Activated CD4-positive, alpha-beta memory T cell treated with anti-CD3 and anti-CD28 coated beads, Interleukin-2, amount 10 ng/mL, durations not matched to agents 7 days and 5 days (primary cell): ENCODE measurements around the gene NAT8L. TPM values are rescaled to one million over a fixed set of nuclear protein-coding genes. Genes with fewer than 3 reads are reported as not detected.

Source experiments
- CTCF ChIA-PET: fragments of 350-600 bp; sonication (Branson Sonifier 250); formaldehyde crosslinking; loops from one replicate; lab custom pipeline; 2021; ENCODE audit warnings: antibody characterized with exemption, inconsistent platforms; lab: Charles Lee
- POLR2A ChIA-PET: fragments of 350-600 bp; sonication (Branson Sonifier 250); formaldehyde crosslinking; loops from one replicate; lab custom pipeline; 2021; ENCODE audit warnings: antibody characterized with exemption; lab: Charles Lee
- DNase-seq: peaks from one replicate; pipeline ENCODE4 v3.0.0-alpha.2; 2020
- H3K27ac Mint-ChIP-seq: one replicate; pipeline ENCODE4 v1.8.0; 2021; ENCODE audit warnings: mild to moderate bottlenecking, mixed read lengths
- H3K27me3 Mint-ChIP-seq: one replicate; pipeline ENCODE4 v1.8.0; 2021; ENCODE audit warnings: mixed read lengths
- H3K36me3 Mint-ChIP-seq: one replicate; pipeline ENCODE4 v1.8.0; 2021; ENCODE audit warnings: low read depth, mixed read lengths
- H3K4me1 Mint-ChIP-seq: one replicate; pipeline ENCODE4 v1.8.0; 2021; ENCODE audit warnings: mixed read lengths
- H3K4me3 Mint-ChIP-seq: one replicate; pipeline ENCODE4 v1.8.0; 2021; ENCODE audit warnings: mild to moderate bottlenecking, mixed read lengths
- H3K9me3 Mint-ChIP-seq: one replicate; pipeline ENCODE4 v1.8.0; 2021; ENCODE audit warnings: mixed read lengths
- total RNA-seq, 2 experiments: library from RNA; stranded (reverse); gene quantifications; one replicate each; pipeline ENCODE4 v1.2.3, GENCODE V29; 2021

NAT8L gene
- total RNA-seq, 2 experiments from 2014 or later, result 0.08 to 0.10 TPM

GRCh38 chr4:2041239-2042130 is 17.6 kb upstream of the NAT8L start:
- H3K4me3 Mint-ChIP-seq, result peak overlapping the region; percentile 74
- H3K9me3 Mint-ChIP-seq, result no peaks in the 10 kb centered on the region
- peaks cover 5% of the 10 kb centered on the region for H3K4me1 Mint-ChIP-seq
- H3K27ac Mint-ChIP-seq, result no peak overlapping the region
- peak; percentile 89 for DNase-seq
- POLR2A ChIA-PET, result interaction anchor here (0.6 to 0.8 kb wide), 2 partner anchors 32 to 329 kb away, joined by 3 read pairs; partner anchors contain the start of gene SLBP
- CTCF ChIA-PET, result no interaction called here
- H3K36me3 Mint-ChIP-seq, result no peaks in the 10 kb centered on the region
- H3K27me3 Mint-ChIP-seq, result peaks cover 23% of the 10 kb centered on the region

- ChIA-PET CTCF (no interaction called here), POLR2A (interaction anchor here (1.2 kb wide), 1 partner anchor 33 kb away, joined by 5 read pairs; the partner anchor contains the start of gene NELFA)
- Mint-ChIP-seq H3K4me3 (peak overlapping the region; percentile 67), H3K27me3 (peaks cover 16% of the 10 kb centered on the region), H3K9me3 (no peaks in the 10 kb centered on the region), H3K4me1 (peaks cover 5% of the 10 kb centered on the region), H3K27ac (no peak overlapping the region), H3K36me3 (no peaks in the 10 kb centered on the region)
- DNase-seq, result peak; percentile 51
Measured at GRCh38 chr4:2042204-2042946, 16.8 kb upstream of the NAT8L start.

- Mint-ChIP-seq H3K9me3 (no peaks in the 10 kb centered on the region), H3K4me1 (peaks cover 5% of the 10 kb centered on the region), H3K27ac (no peak overlapping the region), H3K27me3 (peaks cover 16% of the 10 kb centered on the region), H3K4me3 (peak overlapping the region; percentile 67), H3K36me3 (no peaks in the 10 kb centered on the region)
- CTCF ChIA-PET, result no interaction called here
- POLR2A ChIA-PET, result interaction anchor here (1.2 kb wide), 1 partner anchor 34 kb away, joined by 5 read pairs; the partner anchor contains the start of gene NELFA
- no peak for DNase-seq
Measured at GRCh38 chr4:2042947-2043395, 16.2 kb upstream of the NAT8L start.

GRCh38 chr4:2043396-2044118 is 15.6 kb upstream of the NAT8L start:
- Mint-ChIP-seq H3K27ac (no peak overlapping the region), H3K4me3 (peak overlapping the region; percentile 21), H3K4me1 (peaks cover 5% of the 10 kb centered on the region), H3K9me3 (no peaks in the 10 kb centered on the region), H3K27me3 (peaks cover 17% of the 10 kb centered on the region), H3K36me3 (no peaks in the 10 kb centered on the region)
- peak; percentile 13 for DNase-seq
- POLR2A ChIA-PET, result interaction anchor here (0.8 to 1.2 kb wide), 2 partner anchors 9 to 34 kb away, joined by 3 to 5 read pairs; partner anchors contain the start of gene NELFA
- CTCF ChIA-PET, result no interaction called here

- ChIA-PET CTCF (no interaction called here), POLR2A (interaction anchor here (0.8 kb wide), 1 partner anchor 8 kb away, joined by 3 read pairs; no protein-coding TSS in a partner anchor)
- Mint-ChIP-seq H3K9me3 (no peaks in the 10 kb centered on the region), H3K4me3 (no peak overlapping the region), H3K4me1 (peaks cover 5% of the 10 kb centered on the region), H3K36me3 (no peaks in the 10 kb centered on the region), H3K27ac (no peak overlapping the region), H3K27me3 (peaks cover 12% of the 10 kb centered on the region)
- DNase-seq, result no peak
Measured at GRCh38 chr4:2044119-2044485, 15.0 kb upstream of the NAT8L start.

GRCh38 chr4:2044542-2045517 is 14.3 kb upstream of the NAT8L start:
- no peaks in the 10 kb centered on the region for H3K9me3 Mint-ChIP-seq
- DNase-seq, result peak; percentile 16
- peaks cover 11% of the 10 kb centered on the region for H3K27me3 Mint-ChIP-seq
- H3K27ac Mint-ChIP-seq, result no peak overlapping the region
- H3K4me3 Mint-ChIP-seq, result no peak overlapping the region
- POLR2A ChIA-PET, result interaction anchor here (0.8 to 1.0 kb wide), 2 partner anchors 7 to 9 kb away, joined by 3 read pairs; no protein-coding TSS in a partner anchor
- peaks cover 4% of the 10 kb centered on the region for H3K4me1 Mint-ChIP-seq
- no peaks in the 10 kb centered on the region for H3K36me3 Mint-ChIP-seq
- CTCF ChIA-PET, result no interaction called here

- CTCF ChIA-PET, result no interaction called here
- H3K27me3 Mint-ChIP-seq, result peaks cover 11% of the 10 kb centered on the region
- no peak overlapping the region for H3K4me3 Mint-ChIP-seq
- no peak overlapping the region for H3K27ac Mint-ChIP-seq
- DNase-seq, result peak; percentile 14
- H3K9me3 Mint-ChIP-seq, result no peaks in the 10 kb centered on the region
- no peaks in the 10 kb centered on the region for H3K36me3 Mint-ChIP-seq
- H3K4me1 Mint-ChIP-seq, result peaks cover 3% of the 10 kb centered on the region
- POLR2A ChIA-PET, result interaction anchor here (1.0 kb wide), 1 partner anchor 10 kb away, joined by 3 read pairs; no protein-coding TSS in a partner anchor
Measured at GRCh38 chr4:2045518-2045951, 13.6 kb upstream of the NAT8L start.

- Mint-ChIP-seq H3K4me1 (peaks cover 3% of the 10 kb centered on the region), H3K27ac (no peak overlapping the region), H3K4me3 (no peak overlapping the region), H3K27me3 (peaks cover 15% of the 10 kb centered on the region), H3K36me3 (no peaks in the 10 kb centered on the region), H3K9me3 (no peaks in the 10 kb centered on the region)
- DNase-seq, result peak; percentile 16
- ChIA-PET CTCF (no interaction called here), POLR2A (no interaction called here)
Measured at GRCh38 chr4:2046031-2046961, 12.8 kb upstream of the NAT8L start.

- Mint-ChIP-seq H3K36me3 (no peaks in the 10 kb centered on the region), H3K27ac (no peak overlapping the region), H3K27me3 (peaks cover 18% of the 10 kb centered on the region), H3K4me3 (no peak overlapping the region), H3K9me3 (no peaks in the 10 kb centered on the region), H3K4me1 (no peaks in the 10 kb centered on the region)
- CTCF ChIA-PET, result no interaction called here
- POLR2A ChIA-PET, result no interaction called here
- DNase-seq, result peak; percentile 5
Measured at GRCh38 chr4:2047031-2047660, 12.0 kb upstream of the NAT8L start.

GRCh38 chr4:2047781-2048581 is 11.1 kb upstream of the NAT8L start:
- ChIA-PET POLR2A (no interaction called here), CTCF (no interaction called here)
- peaks cover 22% of the 10 kb centered on the region for H3K27me3 Mint-ChIP-seq
- H3K36me3 Mint-ChIP-seq, result no peaks in the 10 kb centered on the region
- no peak overlapping the region for H3K27ac Mint-ChIP-seq
- H3K4me3 Mint-ChIP-seq, result no peak overlapping the region
- DNase-seq, result peak; percentile 15
- no peaks in the 10 kb centered on the region for H3K9me3 Mint-ChIP-seq
- H3K4me1 Mint-ChIP-seq, result no peaks in the 10 kb centered on the region
